GM12875 (cell line): ENCODE measurements around the gene CMTM2.
A peak's percentile ranks its signal among the peaks of the same experiment; 100 is the strongest.

Experiments used
- H3K4me3 ChIP-seq: one replicate; pipeline ENCODE4 v1.5.1; 2011; ENCODE audit warnings: low read depth, low read length, control low read depth
- TF ChIP-seq, protein P1 (sequence below): IDR thresholded peaks from 2 replicates; pipeline ENCODE4 v1.5.1; 2011; ENCODE audit warnings: low read depth, mild to moderate bottlenecking, control low read depth, inconsistent platforms, low read length, moderate library complexity, borderline replicate concordance; ENCODE audit not compliant: insufficient read depth

The CMTM2 gene

DNA sequence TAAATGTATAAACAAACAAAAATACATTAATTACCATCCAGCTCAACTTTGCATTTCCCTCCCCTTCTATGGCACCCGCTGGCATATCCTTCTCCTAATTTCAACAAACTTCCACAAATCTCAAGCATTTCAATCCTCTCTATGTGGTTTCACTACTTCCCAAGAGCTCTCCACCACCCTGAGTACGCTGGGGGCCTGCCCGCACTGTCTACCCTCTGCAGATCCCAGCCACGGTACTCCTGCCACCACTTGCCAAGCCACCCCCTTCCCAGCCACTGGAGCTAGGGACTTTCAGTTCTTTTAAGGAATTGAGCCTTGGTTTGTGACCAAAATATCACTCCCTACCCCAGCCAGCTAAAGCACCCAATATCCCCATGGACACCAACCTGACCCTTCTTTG, 31.2 kb upstream of the CMTM2 start:
- TF ChIP-seq, protein P1, sequence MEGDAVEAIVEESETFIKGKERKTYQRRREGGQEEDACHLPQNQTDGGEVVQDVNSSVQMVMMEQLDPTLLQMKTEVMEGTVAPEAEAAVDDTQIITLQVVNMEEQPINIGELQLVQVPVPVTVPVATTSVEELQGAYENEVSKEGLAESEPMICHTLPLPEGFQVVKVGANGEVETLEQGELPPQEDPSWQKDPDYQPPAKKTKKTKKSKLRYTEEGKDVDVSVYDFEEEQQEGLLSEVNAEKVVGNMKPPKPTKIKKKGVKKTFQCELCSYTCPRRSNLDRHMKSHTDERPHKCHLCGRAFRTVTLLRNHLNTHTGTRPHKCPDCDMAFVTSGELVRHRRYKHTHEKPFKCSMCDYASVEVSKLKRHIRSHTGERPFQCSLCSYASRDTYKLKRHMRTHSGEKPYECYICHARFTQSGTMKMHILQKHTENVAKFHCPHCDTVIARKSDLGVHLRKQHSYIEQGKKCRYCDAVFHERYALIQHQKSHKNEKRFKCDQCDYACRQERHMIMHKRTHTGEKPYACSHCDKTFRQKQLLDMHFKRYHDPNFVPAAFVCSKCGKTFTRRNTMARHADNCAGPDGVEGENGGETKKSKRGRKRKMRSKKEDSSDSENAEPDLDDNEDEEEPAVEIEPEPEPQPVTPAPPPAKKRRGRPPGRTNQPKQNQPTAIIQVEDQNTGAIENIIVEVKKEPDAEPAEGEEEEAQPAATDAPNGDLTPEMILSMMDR: no peak
- no peak overlapping the region for H3K4me3 ChIP-seq

DNA sequence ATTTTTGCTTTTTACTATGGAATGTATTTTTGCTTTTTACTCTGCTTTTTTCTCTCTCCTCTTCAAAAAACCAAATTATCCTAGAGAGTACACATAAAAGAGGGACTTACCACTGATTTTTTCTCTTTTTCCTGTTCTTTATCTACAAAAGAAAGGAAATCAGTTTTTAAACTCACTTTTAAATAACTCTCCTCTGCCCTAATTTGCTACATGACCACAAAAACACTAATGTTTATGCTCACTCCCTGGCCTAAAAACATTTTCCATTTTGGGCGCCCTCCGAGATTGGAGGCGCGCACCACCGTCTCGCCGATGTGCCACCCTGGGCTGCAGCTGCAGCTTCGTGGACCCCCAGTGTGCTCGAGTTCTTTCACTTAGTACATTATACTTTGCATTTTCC, 30.4 kb upstream of the CMTM2 start:
- TF ChIP-seq, protein P1: no peak
- H3K4me3 ChIP-seq: no peak overlapping the region

DNA sequence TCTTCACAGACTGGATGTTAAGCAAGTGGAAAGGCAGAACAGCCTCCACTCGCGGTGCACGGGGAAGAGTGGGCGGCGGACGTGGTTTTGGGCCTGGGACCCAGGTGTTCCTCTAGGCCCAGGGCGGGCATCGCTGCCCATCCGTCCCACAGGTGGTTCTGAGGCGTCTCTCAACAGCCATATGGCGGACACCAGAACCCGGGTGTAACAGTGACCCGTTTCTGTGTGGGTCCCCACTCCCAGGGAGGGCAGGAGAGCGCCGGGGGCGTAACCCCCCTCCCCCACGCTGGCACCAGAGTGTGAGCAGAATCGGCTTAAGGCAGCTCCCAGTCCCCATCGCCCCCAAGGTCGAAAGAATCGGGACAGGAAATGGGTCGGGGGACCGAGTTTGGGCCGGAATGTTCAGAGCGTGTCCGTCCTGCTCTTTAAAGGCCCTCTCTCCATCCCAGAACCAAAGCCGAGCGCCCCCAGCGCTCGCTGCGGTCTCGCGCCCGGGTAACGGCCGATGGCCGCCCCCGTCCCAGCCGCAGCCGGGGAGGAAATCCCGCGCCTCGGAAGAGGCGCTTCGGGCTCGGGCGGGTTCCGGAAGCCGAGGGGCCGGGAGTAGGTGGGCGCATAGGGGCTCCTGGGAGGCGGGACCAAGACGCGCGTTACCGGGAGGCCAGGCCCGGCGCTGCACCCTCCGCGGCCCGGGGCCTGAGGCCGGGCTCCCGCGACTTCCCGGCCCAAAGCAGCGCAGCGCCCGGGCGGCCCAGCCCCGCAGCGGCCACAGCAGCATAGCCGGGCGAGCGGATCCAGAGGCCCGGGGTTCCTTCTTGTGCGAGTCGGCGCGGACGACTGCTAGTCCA, 29.8 kb upstream of the CMTM2 start, which contains the start of gene TK2:
Gene TK2 (minus strand): TSS at position 839 of the 848 bp plus-strand sequence. CDS start 61 bp downstream, at position 778.
- H3K4me3 ChIP-seq: peak within 1 kb of the TSS; percentile 55
- TF ChIP-seq, protein P1: peak; percentile 19; the same call in 1 of the 2 replicates

DNA sequence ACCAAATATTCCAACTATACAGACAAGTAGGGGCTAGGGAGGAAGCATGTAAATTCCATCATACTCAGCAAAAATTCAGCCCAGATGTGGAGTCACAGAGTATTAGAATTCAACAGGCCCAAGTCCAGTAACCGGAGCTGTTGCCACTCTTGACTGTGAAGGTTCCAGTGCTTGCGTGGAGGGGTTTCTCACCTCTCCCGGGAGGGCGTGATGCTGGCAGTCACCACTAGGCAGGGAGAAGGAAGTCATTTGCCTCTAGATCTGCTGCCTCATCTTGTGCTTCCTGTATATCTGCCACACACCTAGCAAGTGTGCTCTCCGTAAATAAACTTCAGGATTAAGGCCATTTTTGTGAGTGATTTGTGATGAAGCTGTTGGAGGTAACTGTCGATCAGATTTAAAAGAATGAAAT, 27.9 kb upstream of the CMTM2 start:
- TF ChIP-seq, protein P1: peak; percentile 61
- H3K4me3 ChIP-seq: no peak overlapping the region

GRCh38 chr16:66551788-66552285, 27.4 kb upstream of the CMTM2 start:
- TF ChIP-seq, protein P1: no peak
- peak overlapping the region; percentile 58 for H3K4me3 ChIP-seq

DNA sequence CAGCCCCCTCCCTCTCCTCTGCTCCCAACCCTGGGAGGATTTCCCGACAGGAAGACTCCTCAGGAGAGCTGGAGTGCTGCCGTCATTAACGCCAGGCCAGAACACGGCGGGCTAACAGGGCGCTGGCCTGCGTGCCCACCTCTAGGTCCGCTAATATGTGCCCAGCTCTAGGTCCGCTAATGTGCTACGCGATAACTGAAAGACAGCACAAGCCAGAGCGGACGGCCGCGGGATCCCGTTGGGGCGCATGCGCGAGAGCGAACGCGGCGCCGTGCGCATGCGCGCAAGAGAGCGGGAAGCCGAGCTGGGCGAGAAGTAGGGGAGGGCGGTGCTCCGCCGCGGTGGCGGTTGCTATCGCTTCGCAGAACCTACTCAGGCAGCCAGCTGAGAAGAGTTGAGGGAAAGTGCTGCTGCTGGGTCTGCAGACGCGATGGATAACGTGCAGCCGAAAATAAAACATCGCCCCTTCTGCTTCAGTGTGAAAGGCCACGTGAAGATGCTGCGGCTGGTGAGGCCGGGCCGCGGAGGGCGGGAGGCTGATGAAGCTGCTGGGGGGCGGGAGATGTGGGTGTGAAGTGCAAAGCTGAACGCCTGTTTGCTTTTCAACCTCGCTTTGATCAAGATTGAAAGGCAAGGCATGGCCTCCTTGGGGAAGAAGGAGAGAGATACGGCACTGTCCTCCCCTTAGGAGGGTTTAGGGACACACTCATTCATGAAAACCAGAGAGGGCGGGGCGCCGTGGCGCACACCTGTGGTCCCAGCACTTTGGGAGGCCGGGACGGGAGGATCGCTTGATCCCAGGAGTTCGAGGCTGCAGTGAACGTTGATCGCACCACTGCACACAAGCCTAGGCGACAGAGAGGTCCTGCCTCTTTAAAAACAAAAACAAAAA, 26.7 kb upstream of the CMTM2 start, which contains the start of gene CKLF:
Gene CKLF (plus strand): TSS at position 291 of the 892 bp plus-strand sequence. CDS start 140 bp downstream, at position 431.
- TF ChIP-seq, protein P1: no peak
- H3K4me3 ChIP-seq: peak within 1 kb of the TSS; percentile 58
